Calu3 (cell line): Measurements from ENCODE around the gene TNRC6A. TPM values are rescaled to one million over a fixed set of nuclear protein-coding genes. Genes with fewer than 3 reads are reported as not detected.
"Not testable (repeated sequence)": the region's sequence is repeated elsewhere in the genome, so short reads cannot be mapped to it uniquely, and the experiment has no call there.

Experiments
- BruUV-seq: library from RNA; stranded (reverse); fragments of 400-500 nt; replicated peaks from 2 replicates; lab custom pipeline; 2021; lab: Mats Ljungman, UMichigan
- CTCF ChIA-PET: fragments of 300-600 bp; sonication (Branson Sonifier 250); formaldehyde crosslinking; loops from one replicate; lab custom pipeline; 2022; ENCODE audit warnings: antibody characterized with exemption; lab: Charles Lee
- DNase-seq: peaks from one replicate; pipeline ENCODE4 v3.0.0; 2022
- H3K27ac Mint-ChIP-seq: one replicate; pipeline ENCODE4 v1.8.0; 2022; ENCODE audit warnings: mixed read lengths; ENCODE audit not compliant: unreplicated experiment
- H3K27me3 Mint-ChIP-seq: one replicate; pipeline ENCODE4 v1.8.0; 2022; ENCODE audit warnings: mixed read lengths; ENCODE audit not compliant: unreplicated experiment
- H3K36me3 Mint-ChIP-seq: one replicate; pipeline ENCODE4 v1.8.0; 2022; ENCODE audit warnings: mild to moderate bottlenecking, moderate library complexity, mixed read lengths; ENCODE audit not compliant: insufficient read depth, unreplicated experiment
- H3K4me1 Mint-ChIP-seq: one replicate; pipeline ENCODE4 v1.8.0; 2022; ENCODE audit warnings: mild to moderate bottlenecking, low read depth, mixed read lengths; ENCODE audit not compliant: unreplicated experiment
- H3K4me3 Mint-ChIP-seq: one replicate; pipeline ENCODE4 v1.8.0; 2022; ENCODE audit warnings: mild to moderate bottlenecking, low read depth, moderate library complexity, mixed read lengths; ENCODE audit not compliant: unreplicated experiment
- H3K9me3 Mint-ChIP-seq: one replicate; pipeline ENCODE4 v1.8.0; 2022; ENCODE audit warnings: low read depth, mixed read lengths; ENCODE audit not compliant: unreplicated experiment
- CTCF ChIP-seq: fragments of 200-600 bp; IDR thresholded peaks from one replicate; pipeline ENCODE4 v1.8.0; 2022; ENCODE audit warnings: antibody characterized with exemption; ENCODE audit not compliant: unreplicated experiment
- intact Hi-C: fragments of 100-400 bp; cut with micrococcal nuclease; formaldehyde crosslinking; loops from one replicate; pipeline ENCODE4 v1.10.0; 2022; ENCODE audit not compliant: unreplicated experiment
- total RNA-seq: library from RNA; stranded (reverse); gene quantifications from 2 replicates; pipeline ENCODE4 v1.2.3, GENCODE V29; 2022

Gene TNRC6A
- total RNA-seq, 1 experiment from 2014 or later: 60.1 TPM

DNA sequence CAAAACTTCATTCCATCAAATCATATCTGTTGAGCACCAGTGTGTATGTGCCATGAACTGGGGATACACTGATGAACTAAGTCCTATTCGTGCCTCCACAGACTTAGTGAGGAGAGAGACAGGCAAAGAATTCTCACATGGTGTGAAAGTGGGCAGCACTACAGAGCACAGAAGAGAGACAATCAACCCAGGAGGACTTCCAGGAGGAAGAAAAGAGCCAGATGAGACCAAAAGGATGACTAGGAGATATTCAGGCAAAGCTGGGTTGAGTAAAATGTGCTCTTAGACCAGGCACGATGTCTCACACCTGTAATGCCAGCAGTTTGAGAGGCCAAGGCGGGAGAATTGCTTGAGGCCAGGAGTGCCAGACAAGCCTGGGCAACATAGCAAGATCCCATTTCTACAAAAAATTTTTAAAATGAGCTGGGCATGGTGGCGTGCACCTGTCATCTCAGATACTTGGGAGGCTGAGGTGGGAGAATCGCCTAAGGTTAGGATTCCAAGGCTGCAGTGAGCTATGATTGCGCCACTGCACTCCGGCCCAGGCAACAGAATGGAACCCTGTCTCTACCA lies 30.2 kb upstream of the TNRC6A start:
- CTCF ChIA-PET: no interaction called here
- H3K9me3 Mint-ChIP-seq: no peaks in the 10 kb centered on the region
- intact Hi-C loops: no loop called here
- no peak overlapping the region for H3K4me3 Mint-ChIP-seq
- no peak for DNase-seq
- H3K36me3 Mint-ChIP-seq: peaks cover 11% of the 10 kb centered on the region
- no peak overlapping the region for H3K27ac Mint-ChIP-seq
- BruUV-seq: no TSS peak
- peaks cover 33% of the 10 kb centered on the region for H3K4me1 Mint-ChIP-seq
- H3K27me3 Mint-ChIP-seq: no peaks in the 10 kb centered on the region
- no peak for TF ChIP-seq CTCF

GRCh38 chr16:24700549-24701392 lies 28.7 kb upstream of the TNRC6A start:
- intact Hi-C loops: loop anchor here (1.0 kb wide), 1 partner anchor 54 kb away; no protein-coding TSS in a partner anchor
- no TSS peak for BruUV-seq
- Mint-ChIP-seq H3K27ac (peak overlapping the region; percentile 25), H3K36me3 (peaks cover 11% of the 10 kb centered on the region), H3K9me3 (no peaks in the 10 kb centered on the region), H3K27me3 (no peaks in the 10 kb centered on the region), H3K4me3 (no peak overlapping the region), H3K4me1 (peaks cover 33% of the 10 kb centered on the region)
- DNase-seq: peak; percentile 77
- TF ChIP-seq CTCF: no peak
- CTCF ChIA-PET: interaction anchor here (0.6 to 1.0 kb wide), 4 partner anchors 12 to 61 kb away, joined by 3 to 5 read pairs (median 4); no protein-coding TSS in a partner anchor

- no peaks in the 10 kb centered on the region for H3K27me3 Mint-ChIP-seq
- no TSS peak for BruUV-seq
- H3K9me3 Mint-ChIP-seq: no peaks in the 10 kb centered on the region
- intact Hi-C loops: loop anchor here (1.0 kb wide), 1 partner anchor 55 kb away; no protein-coding TSS in a partner anchor
- H3K4me3 Mint-ChIP-seq: peak overlapping the region; percentile 29
- peak overlapping the region; percentile 61 for H3K27ac Mint-ChIP-seq
- TF ChIP-seq CTCF: no peak
- peaks cover 11% of the 10 kb centered on the region for H3K36me3 Mint-ChIP-seq
- DNase-seq: peak; percentile 9
- CTCF ChIA-PET: interaction anchor here (0.6 to 1.0 kb wide), 5 partner anchors 11 to 384 kb away, joined by 3 to 5 read pairs (median 4); no protein-coding TSS in a partner anchor
- H3K4me1 Mint-ChIP-seq: peaks cover 33% of the 10 kb centered on the region
Measured at GRCh38 chr16:24701521-24701951, 27.9 kb upstream of the TNRC6A start.

- CTCF ChIA-PET: interaction anchor here (0.6 to 0.7 kb wide), 2 partner anchors 38 to 75 kb away, joined by 3 read pairs; no protein-coding TSS in a partner anchor
- BruUV-seq, DNase-seq, H3K27me3 Mint-ChIP-seq, H3K9me3 Mint-ChIP-seq, H3K4me3 Mint-ChIP-seq, intact Hi-C loops, H3K27ac Mint-ChIP-seq, H3K36me3 Mint-ChIP-seq, H3K4me1 Mint-ChIP-seq: not testable (repeated sequence)
Measured at GRCh38 chr16:24707760-24708159, 21.7 kb upstream of the TNRC6A start.
